Measurements from ENCODE around the gene CDC42EP1. TPM values are rescaled to one million over a fixed set of nuclear protein-coding genes. Genes with fewer than 3 reads are reported as not detected.

CDC42EP1 gene
- total and polyA plus RNA-seq, 2 experiments from 2014 or later: 7.7 to 10.2 TPM

GRCh38 chr22:37516456-37516855, 43.8 kb upstream of the CDC42EP1 start (continued):
- TF ChIP-seq ZNF462 (CRISPR knock-in tag; IDR thresholded peaks at IDR 0.05): no peak
- no peak for TF ChIP-seq JUNB (IDR thresholded peaks at IDR 0.05; ENCODE audit: unreplicated experiment)
- no peak for TF ChIP-seq STAT1 (IDR thresholded peaks at IDR 0.05; ENCODE audit: unreplicated experiment)
- no peak for TF ChIP-seq ZNF331 (CRISPR knock-in tag; IDR thresholded peaks at IDR 0.05; ENCODE audit: low read depth)
- TF ChIP-seq POLR2AphosphoS5 (IDR thresholded peaks at IDR 0.05; ENCODE audit: low read depth): no peak
- TF ChIP-seq EZH2 (IDR thresholded peaks at IDR 0.05; ENCODE audit: low read depth, unreplicated experiment): no peak
- TF ChIP-seq ETS1 (IDR thresholded peaks at IDR 0.05): no peak
- no peak for TF ChIP-seq ZNF114 (CRISPR knock-in tag; IDR thresholded peaks at IDR 0.05)
- no peak for TF ChIP-seq CREB1 (CRISPR knock-in tag; IDR thresholded peaks at IDR 0.05; ENCODE audit: low read depth)
- no peak for TF ChIP-seq CTCF (conservative IDR thresholded peaks at IDR 0.05; ENCODE audit: low read depth in 2 of 2)
- TF ChIP-seq NANOG (IDR thresholded peaks at IDR 0.05; ENCODE audit: borderline replicate concordance): no peak
- no peak for TF ChIP-seq EZH2phosphoT487 (IDR thresholded peaks at IDR 0.05; ENCODE audit: unreplicated experiment)
